ENCODE measurements around the gene JPH3. TPM values are rescaled to one million over a fixed set of nuclear protein-coding genes. Genes with fewer than 3 reads are reported as not detected.

Gene JPH3
- total RNA-seq, 1 experiment from 2014 or later: 32.7 TPM

- Histone ChIP-seq H3T11ph (ENCODE audit: low read length) (no peak overlapping the region), H3K27ac (ENCODE audit: insufficient read length, low read depth, low read length) (no peak overlapping the region), H3K9ac (ENCODE audit: extremely low read depth, insufficient read length, low read length) (no peak overlapping the region), H3K14ac (ENCODE audit: insufficient read depth, low read length) (no peak overlapping the region), H3K23ac (ENCODE audit: insufficient read length, low read depth, low read length) (no peak overlapping the region), H4K20me1 (ENCODE audit: control insufficient read depth, insufficient read depth, insufficient read length) (no peaks in the 10 kb centered on the region), H4K5ac (ENCODE audit: insufficient read length, low read depth, low read length) (no peak overlapping the region), H3K4me1 (ENCODE audit: insufficient read depth, low read length) (no peaks in the 10 kb centered on the region), H2BK15ac (ENCODE audit: low read depth, low read length) (no peak overlapping the region), H3K79me1 (ENCODE audit: insufficient read depth, low read depth, low read length, poor library complexity, severe bottlenecking) (peaks cover 2% of the 10 kb centered on the region), H3K4ac (ENCODE audit: low read depth, low read length) (no peak overlapping the region), H3K23me2 (ENCODE audit: insufficient read length, low read depth, low read length, poor library complexity, severe bottlenecking) (no peaks in the 10 kb centered on the region), H2AFZ (ENCODE audit: low read length) (no peak overlapping the region), H4K91ac (ENCODE audit: insufficient read length, low read depth, low read length) (no peak overlapping the region), H3K79me2 (ENCODE audit: insufficient read depth, low read length) (no peaks in the 10 kb centered on the region; the same call in 1 of the 2 replicates), H2BK5ac (ENCODE audit: insufficient read length, low read length) (no peak overlapping the region), H2BK12ac (ENCODE audit: insufficient read length, low read depth, low read length) (no peak overlapping the region), H4K8ac (replicated peaks; ENCODE audit: insufficient read length, low read depth, low read length) (no peak overlapping the region), H3K56ac (ENCODE audit: insufficient read length, low read depth, low read length) (no peak overlapping the region), H2AK5ac (ENCODE audit: insufficient read length, low read length) (no peak overlapping the region), H3K27me3 (ENCODE audit: insufficient read depth, low read length) (no peaks in the 10 kb centered on the region), H3K4me2 (ENCODE audit: insufficient read depth, insufficient read length, low read length) (no peak overlapping the region), H2BK120ac (ENCODE audit: low read depth, low read length, poor library complexity, severe bottlenecking) (no peak overlapping the region), H3K18ac (ENCODE audit: insufficient read length, low read depth, low read length) (no peak overlapping the region), H2BK20ac (ENCODE audit: low read depth, low read length, poor library complexity, severe bottlenecking) (no peak overlapping the region), H3K9me3 (ENCODE audit: control insufficient read depth, low read depth, low read length) (no peaks in the 10 kb centered on the region)
- H3K27ac Mint-ChIP-seq: no peak overlapping the region
- no peak for DNase-seq
- no peaks in the 10 kb centered on the region for H3K27me3 Mint-ChIP-seq (ENCODE audit: low read depth)
- no peak overlapping the region for H3K4me3 Mint-ChIP-seq
- TF ChIP-seq, protein P1, sequence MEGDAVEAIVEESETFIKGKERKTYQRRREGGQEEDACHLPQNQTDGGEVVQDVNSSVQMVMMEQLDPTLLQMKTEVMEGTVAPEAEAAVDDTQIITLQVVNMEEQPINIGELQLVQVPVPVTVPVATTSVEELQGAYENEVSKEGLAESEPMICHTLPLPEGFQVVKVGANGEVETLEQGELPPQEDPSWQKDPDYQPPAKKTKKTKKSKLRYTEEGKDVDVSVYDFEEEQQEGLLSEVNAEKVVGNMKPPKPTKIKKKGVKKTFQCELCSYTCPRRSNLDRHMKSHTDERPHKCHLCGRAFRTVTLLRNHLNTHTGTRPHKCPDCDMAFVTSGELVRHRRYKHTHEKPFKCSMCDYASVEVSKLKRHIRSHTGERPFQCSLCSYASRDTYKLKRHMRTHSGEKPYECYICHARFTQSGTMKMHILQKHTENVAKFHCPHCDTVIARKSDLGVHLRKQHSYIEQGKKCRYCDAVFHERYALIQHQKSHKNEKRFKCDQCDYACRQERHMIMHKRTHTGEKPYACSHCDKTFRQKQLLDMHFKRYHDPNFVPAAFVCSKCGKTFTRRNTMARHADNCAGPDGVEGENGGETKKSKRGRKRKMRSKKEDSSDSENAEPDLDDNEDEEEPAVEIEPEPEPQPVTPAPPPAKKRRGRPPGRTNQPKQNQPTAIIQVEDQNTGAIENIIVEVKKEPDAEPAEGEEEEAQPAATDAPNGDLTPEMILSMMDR (conservative IDR thresholded peaks at IDR 0.05): no peak
- peaks cover 12 to 18% (median 12%) of the 10 kb centered on the region in 3 experiments; a peak in 6 of 7 replicates for H3K36me3 Mint-ChIP-seq (ENCODE audit: insufficient read depth in 1 of 3, low read depth in 3 of 3)
- H3K4me1 Mint-ChIP-seq: 0 out of 4 replicates have a peak, but pooled peaks cover 2 to 4% of the 10 kb centered on the region in 2 experiments
- H3K9me3 Mint-ChIP-seq: peaks cover 0 to 3% of the 10 kb centered on the region in 2 experiments; a peak in 2 of 5 replicates
- WGBS (ENCODE audit: extremely low coverage, insufficient read length, low lambda C conversion rate): no CpG with 5 or more reads among the region's 35 CpGs
Observed at GRCh38 chr16:87644186-87644585, 41.9 kb downstream of the JPH3 start.

Data from H9 (cell line).